HCT116 (cell line): Measurements from ENCODE around the gene SMYD3. TPM values are rescaled to one million over a fixed set of nuclear protein-coding genes. Genes with fewer than 3 reads are reported as not detected.

Experiments used
- ATAC-seq: fragments of 200-7000 bp; cut with Tn5 transposase; 2 replicates; pipeline ENCODE4 v1.9.1; 2020; ENCODE audit warnings: mild to moderate bottlenecking, moderate library complexity
- BruUV-seq: library from RNA; stranded (reverse); fragments of 400-500 nt; replicated peaks from 2 replicates; lab custom pipeline; 2021; lab: Mats Ljungman, UMichigan
- CTCF ChIA-PET: fragments of 300-600 bp; sonication (Branson Sonifier 250); formaldehyde crosslinking; loops from one replicate; lab custom pipeline; 2021; ENCODE audit warnings: antibody characterized with exemption; lab: Charles Lee
- POLR2A ChIA-PET: fragments of 300-600, 350-600 bp; sonication (Branson Sonifier 250); formaldehyde crosslinking; loops from one replicate; lab custom pipeline; 2021; ENCODE audit warnings: antibody characterized with exemption; lab: Charles Lee
- RAD21 ChIA-PET, 2 experiments: fragments of 300-600 bp; sonication (Branson Sonifier 250); formaldehyde crosslinking; loops; one replicate each; lab custom pipeline; 2023; ENCODE audit warnings: low total read pairs in 2 of 2; ENCODE audit not compliant: uncharacterized antibody in 2 of 2, unreplicated experiment in 2 of 2, low non-redundant PET in 1 of 2; lab: Charles Lee
- DNase-seq: peaks from one replicate; pipeline ENCODE4 v3.0.0-alpha.2; 2010; ENCODE audit warnings: low read depth, low spot score
- H2AFZ ChIP-seq: fragments of 200-600 bp; shearing (Covaris generic), sonication (generic); 2 replicates; pipeline ENCODE4 v1.6.1; 2017; ENCODE audit warnings: low read depth, mixed run types, mixed read lengths, antibody characterized with exemption, low read length; ENCODE audit not compliant: poor library complexity, severe bottlenecking
- H3K27ac ChIP-seq: 2 replicates; pipeline ENCODE4 v1.5.1; 2012; ENCODE audit warnings: low read depth, low read length
- H3K27me3 ChIP-seq: fragments of 200-600 bp; sonication (generic); 2 replicates; pipeline ENCODE4 v1.6.1; 2016; ENCODE audit warnings: mixed run types, low read length, mixed read lengths; ENCODE audit not compliant: insufficient read depth
- H3K36me3 ChIP-seq, 2 experiments: fragments of 200-500 bp in 1 of 2; fragments of 200-600 bp in 1 of 2; sonication (Bioruptor generic) in 1 of 2; sonication (generic) in 1 of 2; 2 replicates each; pipeline versions ENCODE4 v1.5.1 to v1.6.1; 2014 to 2016; ENCODE audit warnings: low read length in 2 of 2, inconsistent platforms in 1 of 2, mixed read lengths in 1 of 2, mixed run types in 1 of 2; ENCODE audit not compliant: insufficient read depth in 2 of 2, control insufficient read depth in 1 of 2
- H3K4me1 ChIP-seq, 2 experiments: fragments of 200-600 bp in 1 of 2; sonication (generic) in 1 of 2; 2 replicates each; pipeline versions ENCODE4 v1.5.1 to v1.6.1; 2012 to 2017; ENCODE audit warnings: low read length in 2 of 2, inconsistent platforms in 1 of 2, mild to moderate bottlenecking in 1 of 2, mixed read lengths in 1 of 2, mixed run types in 1 of 2, moderate library complexity in 1 of 2; ENCODE audit not compliant: insufficient read depth in 2 of 2, control insufficient read depth in 1 of 2
- H3K4me2 ChIP-seq: fragments of 200-600 bp; sonication (generic); 2 replicates; pipeline ENCODE4 v1.6.1; 2017; ENCODE audit warnings: mixed run types, low read length, mixed read lengths
- H3K4me3 ChIP-seq, 2 experiments: fragments of 200-600 bp in 1 of 2; sonication (generic) in 1 of 2; replicated peaks in 1 of 2; 2 replicates each; pipeline ENCODE4 v1.5.1; 2011 to 2016; ENCODE audit warnings: low read length in 2 of 2, control low read depth in 1 of 2, low read depth in 1 of 2, mild to moderate bottlenecking in 1 of 2, mixed read lengths in 1 of 2, mixed run types in 1 of 2
- H3K79me2 ChIP-seq: fragments of 200-600 bp; sonication (generic); 2 replicates; pipeline ENCODE4 v1.6.1; 2017; ENCODE audit warnings: mild to moderate bottlenecking, mixed run types, low read length, moderate library complexity, mixed read lengths; ENCODE audit not compliant: insufficient read depth
- H3K9ac ChIP-seq: fragments of 200-600 bp; sonication (generic); 2 replicates; pipeline ENCODE4 v1.6.1; 2016; ENCODE audit warnings: low read length, mixed read lengths
- H3K9me2 ChIP-seq: fragments of 200-600 bp; sonication (generic), shearing (Covaris generic); 2 replicates; pipeline ENCODE4 v1.6.1; 2017; ENCODE audit warnings: mixed run types, mild to moderate bottlenecking, moderate library complexity; ENCODE audit not compliant: insufficient read depth
- H3K9me3 ChIP-seq, 2 experiments: fragments of 200-500 bp in 1 of 2; fragments of 200-600 bp in 1 of 2; sonication (Bioruptor generic) in 1 of 2; sonication (generic) in 1 of 2; 2 replicates each; pipeline ENCODE4 v1.6.1; 2014 to 2017; ENCODE audit warnings: low read length in 2 of 2, mixed read lengths in 2 of 2, inconsistent platforms in 1 of 2, low read depth in 1 of 2, mild to moderate bottlenecking in 1 of 2, mixed run types in 1 of 2, moderate library complexity in 1 of 2; ENCODE audit not compliant: control insufficient read depth in 1 of 2, insufficient read depth in 1 of 2
- H4K20me1 ChIP-seq: fragments of 200-600 bp; sonication (generic), shearing (Covaris generic); 2 replicates; pipeline ENCODE4 v1.6.1; 2017; ENCODE audit warnings: mixed run types, mild to moderate bottlenecking, moderate library complexity; ENCODE audit not compliant: insufficient read depth
- CEBPB ChIP-seq: IDR thresholded peaks from 2 replicates; pipeline ENCODE4 v1.6.1; 2012; ENCODE audit warnings: low read depth
- CTCF ChIP-seq, 3 experiments: fragments of 200-600 bp in 1 of 3; sonication (generic) in 1 of 3; IDR thresholded peaks in 2 of 3; conservative IDR thresholded peaks in 1 of 3; 2 replicates each; pipeline ENCODE4 v1.5.1; 2012 to 2017; ENCODE audit warnings: low read depth in 2 of 3, low read length in 2 of 3, antibody characterized with exemption in 1 of 3, borderline replicate concordance in 1 of 3, control low read depth in 1 of 3, mild to moderate bottlenecking in 1 of 3, mixed read lengths in 1 of 3, mixed run types in 1 of 3, moderate library complexity in 1 of 3; ENCODE audit not compliant: insufficient read depth in 1 of 3
- EZH2 ChIP-seq: fragments of 200-600 bp; sonication (generic); IDR thresholded peaks from 2 replicates; pipeline ENCODE4 v1.6.1; 2017; ENCODE audit warnings: antibody characterized with exemption, mixed run types
- EZH2phosphoT487 ChIP-seq: fragments of 200-600 bp; IDR thresholded peaks from 2 replicates; pipeline ENCODE4 v1.6.1; 2018; ENCODE audit warnings: antibody characterized with exemption, borderline replicate concordance
- FOSL1 ChIP-seq: IDR thresholded peaks from 2 replicates; pipeline ENCODE4 v1.6.1; 2012; ENCODE audit warnings: low read depth
- JUND ChIP-seq: IDR thresholded peaks from 2 replicates; pipeline ENCODE4 v1.6.1; 2012
- MAX ChIP-seq: IDR thresholded peaks from 2 replicates; pipeline ENCODE4 v1.6.1; 2012
- RAD21 ChIP-seq: IDR thresholded peaks from 2 replicates; pipeline ENCODE4 v1.6.1; 2012; ENCODE audit warnings: low read depth, mild to moderate bottlenecking
- SP1 ChIP-seq: IDR thresholded peaks from 2 replicates; pipeline ENCODE4 v1.6.1; 2012; ENCODE audit warnings: low read depth
- YY1 ChIP-seq: IDR thresholded peaks from 2 replicates; pipeline ENCODE4 v1.6.1; 2011; ENCODE audit warnings: low read length, low read depth, moderate library complexity, mild to moderate bottlenecking; ENCODE audit not compliant: insufficient replicate concordance; ENCODE audit errors: extremely low read depth
- ZFX ChIP-seq: fragments of 450-650 bp; IDR thresholded peaks from 2 replicates; pipeline ENCODE4 v1.6.1; 2017
- ZNF274 ChIP-seq: fragments of 200-500 bp; sonication (Bioruptor generic); IDR thresholded peaks from 2 replicates; pipeline ENCODE4 v1.6.1; 2014; ENCODE audit warnings: mild to moderate bottlenecking, low read depth, low read length, inconsistent platforms
- intact Hi-C: fragments of 100-400 bp; cut with micrococcal nuclease; formaldehyde crosslinking; loops from 2 replicates; pipeline ENCODE4 v1.10.0; 2022
- total RNA-seq: library from RNA; stranded (reverse); gene quantifications from one replicate; pipeline ENCODE4 v1.2.1, GENCODE V29; 2021; ENCODE audit not compliant: unreplicated experiment
- TF ChIP-seq, protein P1 (sequence below): IDR thresholded peaks from 2 replicates; pipeline ENCODE4 v1.6.1; 2011; ENCODE audit warnings: mild to moderate bottlenecking, low read length, moderate library complexity; ENCODE audit not compliant: insufficient replicate concordance; ENCODE audit errors: extremely low read depth

The SMYD3 gene
- total RNA-seq, 1 experiment from 2014 or later: 33.6 TPM

DNA sequence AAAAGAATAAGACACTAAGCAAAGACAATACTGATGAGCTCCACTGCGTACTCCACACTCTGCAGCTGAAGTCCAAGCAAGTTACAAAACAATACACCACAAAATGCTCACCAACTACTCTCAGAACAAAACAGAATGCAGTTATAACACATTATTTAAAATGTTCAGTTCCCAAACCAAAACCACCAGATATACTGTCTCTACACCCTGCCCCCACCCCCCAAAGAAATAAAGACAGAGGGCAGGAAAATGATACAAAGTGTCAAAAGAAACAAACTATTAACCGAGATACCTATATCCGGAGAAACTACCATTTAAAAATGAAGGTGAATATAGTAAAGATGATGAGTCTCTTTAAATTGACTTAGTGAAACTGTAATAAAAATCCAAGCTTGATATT is 729.3 kb downstream of the SMYD3 start:
- POLR2A ChIA-PET: no interaction called here
- Histone ChIP-seq H3K4me3 (no peak overlapping the region), H3K27me3 (no peaks in the 10 kb centered on the region), H3K4me1 (no peaks in the 10 kb centered on the region), H3K79me2 (no peaks in the 10 kb centered on the region), H3K4me2 (no peak overlapping the region), H2AFZ (no peak overlapping the region), H4K20me1 (no peaks in the 10 kb centered on the region), H3K36me3 (no peaks in the 10 kb centered on the region), H3K9me2 (0 out of 2 replicates have a peak, but pooled peaks cover 3% of the 10 kb centered on the region), H3K9me3 (no peaks in the 10 kb centered on the region), H3K27ac (no peak overlapping the region), H3K9ac (no peak overlapping the region)
- no peak for ATAC-seq
- RAD21 ChIA-PET: no interaction called here
- intact Hi-C loops: no loop called here
- no peak for TF ChIP-seq YY1
- CTCF ChIA-PET: no interaction called here
- no TSS peak for BruUV-seq
- no peak for DNase-seq

- no peaks in the 10 kb centered on the region for H3K9me3 ChIP-seq
- DNase-seq (no peak), ATAC-seq (no peak)
- no peak overlapping the region for H3K9ac ChIP-seq
- no peaks in the 10 kb centered on the region for H4K20me1 ChIP-seq
- no peak overlapping the region for H3K4me3 ChIP-seq
- TF ChIP-seq ZNF274 (no peak), EZH2 (no peak), ZFX (no peak), RAD21 (no peak), YY1 (no peak), CEBPB (no peak), FOSL1 (no peak), CTCF (IDR thresholded peaks at IDR 0.05 in 2 of 3, conservative IDR thresholded peaks at IDR 0.05 in 1 of 3; ENCODE audit: borderline replicate concordance in 1 of 3, insufficient read depth in 1 of 3, low read depth in 2 of 3, low read length in 2 of 3) (no peak), JUND (no peak), EZH2phosphoT487 (no peak), SP1 (no peak), MAX (no peak)
- TF ChIP-seq, protein P1, sequence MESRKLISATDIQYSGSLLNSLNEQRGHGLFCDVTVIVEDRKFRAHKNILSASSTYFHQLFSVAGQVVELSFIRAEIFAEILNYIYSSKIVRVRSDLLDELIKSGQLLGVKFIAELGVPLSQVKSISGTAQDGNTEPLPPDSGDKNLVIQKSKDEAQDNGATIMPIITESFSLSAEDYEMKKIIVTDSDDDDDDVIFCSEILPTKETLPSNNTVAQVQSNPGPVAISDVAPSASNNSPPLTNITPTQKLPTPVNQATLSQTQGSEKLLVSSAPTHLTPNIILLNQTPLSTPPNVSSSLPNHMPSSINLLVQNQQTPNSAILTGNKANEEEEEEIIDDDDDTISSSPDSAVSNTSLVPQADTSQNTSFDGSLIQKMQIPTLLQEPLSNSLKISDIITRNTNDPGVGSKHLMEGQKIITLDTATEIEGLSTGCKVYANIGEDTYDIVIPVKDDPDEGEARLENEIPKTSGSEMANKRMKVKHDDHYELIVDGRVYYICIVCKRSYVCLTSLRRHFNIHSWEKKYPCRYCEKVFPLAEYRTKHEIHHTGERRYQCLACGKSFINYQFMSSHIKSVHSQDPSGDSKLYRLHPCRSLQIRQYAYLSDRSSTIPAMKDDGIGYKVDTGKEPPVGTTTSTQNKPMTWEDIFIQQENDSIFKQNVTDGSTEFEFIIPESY: no peak
- H3K9me2 ChIP-seq: 0 out of 2 replicates have a peak, but pooled peaks cover 3% of the 10 kb centered on the region
- H3K79me2 ChIP-seq: no peaks in the 10 kb centered on the region
- no peak overlapping the region for H3K27ac ChIP-seq
- ChIA-PET CTCF (no interaction called here), RAD21 (no interaction called here), POLR2A (no interaction called here)
- no peaks in the 10 kb centered on the region for H3K36me3 ChIP-seq
- H2AFZ ChIP-seq: no peak overlapping the region
- no peaks in the 10 kb centered on the region for H3K27me3 ChIP-seq
- BruUV-seq: no TSS peak
- H3K4me2 ChIP-seq: no peak overlapping the region
- no peaks in the 10 kb centered on the region for H3K4me1 ChIP-seq
- intact Hi-C loops: no loop called here
These were observed 730.3 kb downstream of the SMYD3 start for GRCh38 chr1:245776694-245777332.
